Measurements from ENCODE around the gene PAX7.

PAX7 gene

GRCh38 chr1:18646786-18647410 lies 16.3 kb downstream of the PAX7 start:
- Histone ChIP-seq H3K9me3 (ENCODE audit: insufficient read depth, low read length) (no peaks in the 10 kb centered on the region), H3K79me2 (ENCODE audit: insufficient read depth, low read length) (no peaks in the 10 kb centered on the region), H3K9ac (ENCODE audit: low read length) (no peak overlapping the region), H2AFZ (ENCODE audit: low read depth, low read length, severe bottlenecking) (no peak overlapping the region), H3F3A (ENCODE audit: insufficient read depth) (no peaks in the 10 kb centered on the region), H3K36me3 (ENCODE audit: low read length) (no peaks in the 10 kb centered on the region), H3K4me3 (ENCODE audit: insufficient read depth, low read length, poor library complexity, severe bottlenecking) (no peak overlapping the region), H4K20me1 (ENCODE audit: low read depth, low read length) (no peaks in the 10 kb centered on the region), H3K9me2 (replicated peaks; ENCODE audit: insufficient read depth, low read length) (no peaks in the 10 kb centered on the region), H3K4me2 (ENCODE audit: low read depth, low read length, poor library complexity, severe bottlenecking) (no peak overlapping the region), H3K27ac (ENCODE audit: low read depth, low read length) (no peak overlapping the region), H3K27me3 (ENCODE audit: low read length) (no peaks in the 10 kb centered on the region)
- no peak for TF ChIP-seq EZH2phosphoT487 (conservative IDR thresholded peaks at IDR 0.05; ENCODE audit: low read length)

GRCh38 chr1:18647681-18648214 lies 17.1 kb downstream of the PAX7 start:
- no peaks in the 10 kb centered on the region for H3K9me2 ChIP-seq (replicated peaks; ENCODE audit: insufficient read depth, low read length)
- TF ChIP-seq EZH2phosphoT487 (conservative IDR thresholded peaks at IDR 0.05; ENCODE audit: low read length) (no peak), CTCF (IDR thresholded peaks at IDR 0.05; ENCODE audit: insufficient read depth, low read length, poor library complexity, severe bottlenecking) (no peak)
- no peak overlapping the region for H3K9ac ChIP-seq (ENCODE audit: low read length)
- H3K79me2 ChIP-seq (ENCODE audit: insufficient read depth, low read length) = no peaks in the 10 kb centered on the region
- no peak overlapping the region for H3K4me2 ChIP-seq (ENCODE audit: low read depth, low read length, poor library complexity, severe bottlenecking)
- no peaks in the 10 kb centered on the region for H3K27me3 ChIP-seq (ENCODE audit: low read length)
- H2AFZ ChIP-seq (ENCODE audit: low read depth, low read length, severe bottlenecking) = no peak overlapping the region
- H3K9me3 ChIP-seq (ENCODE audit: insufficient read depth, low read length) = no peaks in the 10 kb centered on the region
- no peaks in the 10 kb centered on the region for H3K36me3 ChIP-seq (ENCODE audit: low read length)
- H3K27ac ChIP-seq (ENCODE audit: low read depth, low read length) = no peak overlapping the region
- H3K4me3 ChIP-seq (ENCODE audit: insufficient read depth, low read length, poor library complexity, severe bottlenecking) = no peak overlapping the region
- H4K20me1 ChIP-seq (ENCODE audit: low read depth, low read length) = no peaks in the 10 kb centered on the region
- no peaks in the 10 kb centered on the region for H3F3A ChIP-seq (ENCODE audit: insufficient read depth)

- no peaks in the 10 kb centered on the region for H3K9me3 ChIP-seq (ENCODE audit: insufficient read depth, low read length)
- no peaks in the 10 kb centered on the region for H3K27me3 ChIP-seq (ENCODE audit: low read length)
- H3K9ac ChIP-seq (ENCODE audit: low read length) = no peak overlapping the region
- no peaks in the 10 kb centered on the region for H3K9me2 ChIP-seq (replicated peaks; ENCODE audit: insufficient read depth, low read length)
- no peaks in the 10 kb centered on the region for H4K20me1 ChIP-seq (ENCODE audit: low read depth, low read length)
- no peak overlapping the region for H3K27ac ChIP-seq (ENCODE audit: low read depth, low read length)
- H2AFZ ChIP-seq (ENCODE audit: low read depth, low read length, severe bottlenecking) = no peak overlapping the region
- no peaks in the 10 kb centered on the region for H3K79me2 ChIP-seq (ENCODE audit: insufficient read depth, low read length)
- TF ChIP-seq CTCF (IDR thresholded peaks at IDR 0.05; ENCODE audit: insufficient read depth, low read length, poor library complexity, severe bottlenecking) = no peak
- no peak for TF ChIP-seq EZH2phosphoT487 (conservative IDR thresholded peaks at IDR 0.05; ENCODE audit: low read length)
- no peaks in the 10 kb centered on the region for H3F3A ChIP-seq (ENCODE audit: insufficient read depth)
- no peak overlapping the region for H3K4me3 ChIP-seq (ENCODE audit: insufficient read depth, low read length, poor library complexity, severe bottlenecking)
- H3K36me3 ChIP-seq (ENCODE audit: low read length) = no peaks in the 10 kb centered on the region
- H3K4me2 ChIP-seq (ENCODE audit: low read depth, low read length, poor library complexity, severe bottlenecking) = no peak overlapping the region
These were observed 19.2 kb downstream of the PAX7 start for GRCh38 chr1:18649693-18650370.

- H3K9me2 ChIP-seq (replicated peaks; ENCODE audit: insufficient read depth, low read length) = no peaks in the 10 kb centered on the region
These were observed 21.1 kb downstream of the PAX7 start for GRCh38 chr1:18651713-18652112.

More at GRCh38 chr1:18651713-18652112, 21.1 kb downstream of the PAX7 start:
- no peak overlapping the region for H3K4me3 ChIP-seq (ENCODE audit: insufficient read depth, low read length, poor library complexity, severe bottlenecking)
- H3K9ac ChIP-seq (ENCODE audit: low read length) = no peak overlapping the region
- no peak overlapping the region for H2AFZ ChIP-seq (ENCODE audit: low read depth, low read length, severe bottlenecking)
- no peak overlapping the region for H3K4me2 ChIP-seq (ENCODE audit: low read depth, low read length, poor library complexity, severe bottlenecking)
- no peak overlapping the region for H3K27ac ChIP-seq (ENCODE audit: low read depth, low read length)
- no peaks in the 10 kb centered on the region for H3K79me2 ChIP-seq (ENCODE audit: insufficient read depth, low read length)
- H3F3A ChIP-seq (ENCODE audit: insufficient read depth) = no peaks in the 10 kb centered on the region
- H3K27me3 ChIP-seq (ENCODE audit: low read length) = no peaks in the 10 kb centered on the region
- H3K36me3 ChIP-seq (ENCODE audit: low read length) = no peaks in the 10 kb centered on the region
- no peaks in the 10 kb centered on the region for H4K20me1 ChIP-seq (ENCODE audit: low read depth, low read length)
- no peaks in the 10 kb centered on the region for H3K9me3 ChIP-seq (ENCODE audit: insufficient read depth, low read length)
- no peak for TF ChIP-seq EZH2phosphoT487 (conservative IDR thresholded peaks at IDR 0.05; ENCODE audit: low read length)
- no peak for TF ChIP-seq CTCF (IDR thresholded peaks at IDR 0.05; ENCODE audit: insufficient read depth, low read length, poor library complexity, severe bottlenecking)
